Right renal pelvis (tissue), 4 donors: ENCODE data around the gene GRIN2C. TPM values are rescaled to one million over a fixed set of nuclear protein-coding genes. Genes with fewer than 3 reads are reported as not detected.

Experiments used
- DNase-seq, 4 donors: peaks; one replicate each; pipeline ENCODE4 v3.0.0-alpha.2; 2013; ENCODE audit warnings: low read depth in 4 of 4, low spot score in 3 of 4, missing footprints in 1 of 4
- polyA plus RNA-seq, 4 donors: library from polyadenylated mRNA; unstranded; fragments of 120-200 nt; gene quantifications; one replicate each; pipeline ENCODE4 v1.2.1, GENCODE V29; 2013; ENCODE audit not compliant: insufficient read length in 4 of 4

The GRIN2C gene
- polyA plus RNA-seq, 4 donors, result 0.13 to 0.28 (median 0.22) TPM

DNA sequence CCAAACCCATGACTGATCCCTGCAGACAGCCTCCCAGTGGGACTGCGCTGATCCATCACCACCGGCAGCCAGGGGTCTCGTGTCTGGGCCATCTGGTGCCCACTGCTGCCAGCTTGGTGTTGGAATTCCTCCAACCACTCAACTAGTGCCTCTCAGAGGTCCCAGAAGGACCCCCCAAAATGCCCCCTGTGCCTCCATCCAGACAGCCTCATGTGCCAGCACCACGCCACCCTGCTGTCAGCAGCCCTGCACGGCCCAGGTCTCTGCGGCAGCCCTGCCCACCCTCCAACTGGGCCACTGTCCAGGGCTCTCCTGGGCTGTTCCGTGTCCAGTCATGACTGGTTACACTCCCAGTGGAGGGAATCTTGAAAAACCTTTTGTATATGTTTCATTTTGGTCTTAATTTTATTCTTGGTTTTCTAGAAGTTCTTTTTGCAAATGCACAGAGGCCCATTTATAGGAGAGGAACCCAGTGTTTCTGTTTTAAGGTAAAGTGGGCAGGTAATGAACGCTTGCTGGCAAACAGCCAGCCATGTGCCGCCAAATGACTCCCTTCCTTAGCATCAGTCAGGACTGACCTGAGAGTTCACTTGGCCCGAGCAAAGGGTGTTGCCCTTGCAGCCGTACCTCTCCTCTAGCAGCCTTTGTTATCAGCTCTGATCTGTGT lies 34.6 kb downstream of the GRIN2C start:
- no peak for DNase-seq

DNA sequence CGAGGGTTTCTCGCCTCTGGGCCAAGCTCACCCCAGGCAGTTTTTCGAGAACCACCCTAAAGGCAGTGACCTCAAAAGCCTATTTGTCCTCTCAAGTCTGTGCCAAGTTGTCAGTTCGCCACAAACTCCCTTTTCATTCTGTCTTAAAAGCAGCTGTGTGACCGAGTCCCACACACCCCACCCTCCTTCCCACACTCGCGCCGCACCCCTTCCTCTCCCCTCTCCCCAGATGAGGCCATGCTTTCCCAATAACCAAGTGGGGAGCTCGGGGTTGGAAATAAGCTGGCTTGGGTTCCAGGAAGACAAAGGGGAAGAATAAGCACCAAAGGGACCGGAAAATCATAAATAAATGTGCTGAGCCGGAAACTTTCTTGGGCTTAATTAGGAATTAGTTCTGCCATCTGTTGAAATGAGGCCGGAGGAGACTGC lies 36.7 kb downstream of the GRIN2C start:
- DNase-seq, result no peak

- no peak for DNase-seq
Observed at GRCh38 chr17:74822335-74822938, 37.2 kb downstream of the GRIN2C start.

GRCh38 chr17:74821655-74822334 lies 37.9 kb downstream of the GRIN2C start:
- DNase-seq, result no peak

GRCh38 chr17:74819801-74820436 lies 39.8 kb downstream of the GRIN2C start:
- DNase-seq, result peak in 1 of 4 donors; percentile 28

DNA sequence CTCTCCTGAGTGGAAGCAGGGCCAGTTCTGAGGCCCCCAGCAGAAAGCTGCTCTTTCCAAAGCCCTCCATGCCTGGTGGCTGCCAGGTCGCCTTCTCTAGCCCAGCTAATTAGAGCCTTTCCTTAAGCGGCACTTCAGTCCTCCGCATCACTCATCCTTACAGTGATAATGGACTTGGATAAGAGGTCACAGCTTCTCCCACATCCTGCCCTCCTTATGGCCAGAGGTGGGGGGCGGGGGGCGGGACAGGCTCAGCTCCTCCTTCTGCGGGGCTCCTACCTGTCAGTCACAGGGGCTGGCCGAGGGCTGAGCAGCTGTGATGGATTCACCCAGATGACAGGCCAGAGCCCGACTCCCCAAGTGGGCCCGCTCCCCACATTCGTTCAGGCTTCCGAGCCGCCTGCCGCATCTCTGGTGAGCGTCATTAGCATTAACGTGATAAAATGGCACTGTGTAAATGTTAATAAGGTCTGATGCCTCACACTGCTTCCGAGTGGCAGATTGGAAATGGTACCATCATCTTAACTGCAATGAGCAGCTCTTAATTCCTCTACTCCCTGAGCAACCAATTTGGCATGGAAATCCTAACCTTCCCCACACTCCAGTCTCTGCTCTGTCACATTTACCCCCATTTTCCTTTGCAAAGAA lies 41.3 kb downstream of the GRIN2C start:
- no peak for DNase-seq

GRCh38 chr17:74816905-74817620 lies 42.6 kb downstream of the GRIN2C start:
- DNase-seq, result no peak

DNA sequence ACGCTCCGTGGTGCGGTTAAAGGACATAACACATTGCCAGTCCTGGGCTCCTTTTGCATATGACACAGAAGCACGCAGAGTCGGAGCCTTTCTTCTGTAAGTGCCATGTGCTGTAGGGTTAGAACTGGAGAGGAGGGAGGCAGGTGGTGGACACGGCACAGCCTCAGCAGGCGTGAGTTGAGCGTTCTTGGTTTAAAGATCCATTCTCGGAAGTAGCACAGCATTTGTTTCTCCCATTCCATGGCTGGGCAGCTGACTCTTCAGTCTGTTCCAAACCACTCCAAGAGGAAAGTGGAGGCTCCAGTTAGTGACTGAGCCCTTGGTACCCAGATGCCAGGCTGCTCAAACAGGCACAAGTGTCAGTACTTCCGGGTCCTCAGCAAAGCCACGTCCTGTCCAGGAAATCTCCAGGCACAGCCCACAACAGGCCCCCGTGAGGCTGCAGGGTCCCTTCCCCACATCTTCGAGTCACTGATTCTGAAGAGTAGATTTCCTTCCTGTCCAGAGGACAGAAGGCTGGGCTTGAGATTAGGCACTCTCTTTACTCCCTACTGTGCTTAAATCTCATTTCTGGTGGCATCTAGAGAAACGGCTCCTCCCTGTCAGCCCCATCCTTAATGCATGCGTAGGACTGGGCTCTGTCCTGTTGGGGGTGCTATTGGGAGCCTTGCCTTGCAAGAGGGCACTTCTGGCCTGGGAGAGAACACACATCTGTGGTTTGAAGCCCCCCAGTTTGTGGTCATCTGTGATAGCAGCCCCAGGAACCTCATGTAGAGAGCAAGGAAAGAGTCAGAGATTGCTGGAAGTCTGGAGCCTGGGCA lies 43.9 kb downstream of the GRIN2C start:
- no peak for DNase-seq

DNA sequence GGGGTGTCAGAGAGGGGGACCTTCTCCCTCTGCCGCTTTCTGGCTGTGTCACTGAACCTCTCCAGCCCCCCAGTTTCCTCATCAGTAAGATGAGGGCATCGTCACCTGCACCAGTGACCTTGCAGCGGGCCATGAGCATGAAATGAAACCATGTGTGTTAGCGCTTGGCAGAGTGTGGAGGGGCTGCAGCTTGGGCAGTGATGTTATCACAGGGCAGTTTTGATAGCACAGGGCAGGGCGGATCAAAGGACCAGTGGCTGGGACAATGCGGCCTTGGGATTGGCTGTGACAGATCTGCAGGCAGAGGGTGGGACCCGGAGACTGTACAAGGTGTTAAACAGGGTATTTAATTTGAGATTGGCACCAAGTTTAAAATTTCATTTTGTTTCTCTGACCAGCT lies 44.6 kb downstream of the GRIN2C start:
- DNase-seq, result no peak

DNA sequence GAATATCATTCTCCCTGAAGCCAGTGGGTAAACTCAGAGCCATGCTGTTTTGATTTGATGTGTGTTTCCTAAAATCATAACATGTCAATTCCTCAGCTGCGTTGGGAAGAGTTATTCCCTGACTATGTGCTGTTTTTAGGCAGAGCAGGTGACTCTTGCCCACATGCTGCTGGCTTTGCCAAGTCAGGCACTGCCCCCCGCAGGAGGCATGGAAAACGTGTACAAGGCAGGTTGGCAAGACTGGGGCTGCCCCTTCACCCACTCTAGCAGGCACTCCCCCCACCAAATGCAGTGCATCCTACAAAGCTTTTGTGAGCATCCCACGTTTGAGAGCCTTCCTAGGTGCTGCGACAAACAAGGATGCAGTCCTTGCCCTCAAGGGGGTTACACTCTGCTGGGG lies 45.2 kb downstream of the GRIN2C start:
- DNase-seq, result no peak

- DNase-seq, result peak in 2 of 4 donors; percentile 57 to 74
Observed at GRCh38 chr17:74812109-74813009, 47.3 kb downstream of the GRIN2C start.

DNA sequence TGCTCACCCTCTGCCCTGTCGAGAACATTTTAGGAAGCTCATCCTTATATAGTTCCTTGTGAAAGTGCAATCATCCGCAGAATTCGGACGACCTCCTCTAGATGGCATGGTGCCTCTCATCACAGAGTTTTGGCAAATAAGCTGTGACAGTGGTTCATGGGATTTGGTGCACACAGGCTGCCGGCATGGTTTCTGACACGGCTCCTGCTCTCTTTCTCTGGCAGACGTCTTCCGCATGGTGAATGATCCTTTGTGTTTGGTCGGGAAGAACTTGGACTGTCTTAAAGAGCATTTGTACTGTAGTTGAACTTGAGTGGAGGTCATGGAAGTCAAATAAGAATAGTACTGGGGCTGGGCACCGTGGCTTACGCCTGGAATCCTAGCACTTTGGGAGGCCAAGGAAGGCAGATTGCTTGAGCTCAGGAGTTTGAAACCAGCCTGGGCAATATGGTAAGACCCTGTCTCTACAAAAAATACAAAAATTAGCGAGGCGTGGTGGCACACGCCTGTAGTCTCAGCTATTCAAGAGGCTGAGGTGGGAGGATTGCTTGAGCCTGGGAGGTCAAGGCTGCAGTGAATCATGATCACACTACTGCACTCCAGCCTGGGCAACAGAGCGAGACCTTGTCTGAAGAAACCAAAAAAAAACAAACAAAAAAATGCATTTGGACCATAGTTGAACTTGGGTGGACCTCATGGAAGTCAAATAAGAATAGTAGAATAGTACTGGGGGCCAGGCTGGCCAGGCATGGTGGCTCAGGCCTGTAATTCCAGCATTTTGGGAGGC lies 48.8 kb downstream of the GRIN2C start:
- no peak for DNase-seq

GRCh38 chr17:74808714-74809430 lies 50.8 kb downstream of the GRIN2C start:
- DNase-seq, result no peak

DNA sequence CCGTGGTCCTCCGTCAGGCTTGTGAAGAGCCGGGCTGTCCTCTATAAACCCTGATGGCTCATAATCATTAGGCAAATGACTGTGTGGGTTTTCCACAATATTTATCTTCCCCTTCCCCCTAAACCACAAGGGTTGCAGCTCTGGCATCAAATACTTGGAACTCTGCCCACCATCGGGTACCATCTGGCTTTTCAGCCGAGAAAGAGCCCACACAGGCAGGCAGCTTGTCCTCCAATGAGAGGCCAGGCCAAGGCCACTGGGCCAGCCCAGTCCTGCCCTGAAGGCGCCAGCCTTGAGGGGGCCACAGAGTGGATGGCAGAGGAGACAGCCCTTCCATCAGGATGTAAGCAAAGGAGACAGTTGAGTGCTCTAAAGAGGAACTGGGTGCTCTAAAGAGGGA lies 51.8 kb downstream of the GRIN2C start:
- DNase-seq, result no peak

DNA sequence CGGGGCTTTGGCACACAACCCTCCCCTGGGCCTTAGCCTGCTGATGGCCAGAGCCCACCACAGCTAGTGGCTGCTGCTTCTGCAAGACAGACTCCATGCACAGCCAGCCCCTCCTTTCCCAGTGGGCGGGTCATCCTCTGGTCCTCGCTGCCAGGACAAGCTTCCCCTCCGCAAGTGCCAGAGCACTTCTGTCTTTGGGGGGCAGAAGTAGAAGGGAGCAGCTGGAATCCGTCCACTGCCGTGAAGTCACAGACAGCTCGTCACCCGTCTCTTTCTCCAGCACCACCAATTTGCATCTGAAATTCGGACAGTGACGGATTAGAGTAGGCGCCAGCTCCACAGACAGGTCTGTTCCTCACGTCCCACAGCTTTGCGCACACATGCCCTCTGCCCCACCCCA lies 52.2 kb downstream of the GRIN2C start:
- DNase-seq, result no peak

DNA sequence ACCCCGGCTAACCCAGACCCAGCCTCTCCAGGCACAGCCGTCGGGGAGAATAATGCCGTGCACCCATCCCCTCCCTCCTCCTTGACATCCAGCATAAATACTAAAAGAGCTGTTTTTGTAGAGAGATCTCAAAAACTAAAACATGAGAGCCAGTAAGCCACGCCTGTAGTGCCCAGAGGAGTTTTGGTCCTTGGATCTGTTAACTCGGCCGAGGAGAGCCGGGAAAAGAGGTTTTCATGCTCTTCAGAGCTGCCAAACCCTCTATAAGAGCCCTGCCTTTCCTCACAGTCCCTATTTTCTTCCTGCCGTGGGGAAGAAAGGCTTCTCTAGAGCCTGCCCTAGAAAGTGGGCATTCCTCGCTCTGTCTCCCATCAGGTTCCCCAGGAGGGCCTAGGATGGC lies 53.4 kb downstream of the GRIN2C start:
- no peak for DNase-seq

- no peak for DNase-seq
Observed at GRCh38 chr17:74805591-74805991, 54.1 kb downstream of the GRIN2C start.
